Endothelial cell of umbilical vein (primary cell): Measurements from ENCODE around the gene CNTLN. TPM values are rescaled to one million over a fixed set of nuclear protein-coding genes. Genes with fewer than 3 reads are reported as not detected.

Experiments
- BruUV-seq: library from RNA; stranded (reverse); fragments of 400-500 nt; replicated peaks from 2 replicates; lab custom pipeline; 2021; lab: Mats Ljungman, UMichigan
- CTCF ChIA-PET: fragments of 300-600, 350-600 bp; sonication (Branson Sonifier 250); formaldehyde crosslinking; loops from one replicate; lab custom pipeline; 2021; ENCODE audit warnings: antibody characterized with exemption, inconsistent platforms; lab: Charles Lee
- POLR2A ChIA-PET: fragments of 300-600, 350-600 bp; sonication (Branson Sonifier 250); formaldehyde crosslinking; loops from one replicate; lab custom pipeline; 2021; ENCODE audit warnings: antibody characterized with exemption, inconsistent platforms; lab: Charles Lee
- DNase-seq: peaks from one replicate; pipeline ENCODE4 v3.0.0-alpha.2; 2011; ENCODE audit warnings: low read depth, low spot score
- FAIRE-seq: peaks from 2 replicates; lab custom pipeline; 2011; peaks lifted over from hg19 to GRCh38; lab: Jason Lieb, UNC
- H2AFZ ChIP-seq: 2 replicates; pipeline ENCODE4 v1.6.0; 2012; ENCODE audit warnings: low read depth, low read length, control low read depth, inconsistent platforms
- H3K27ac ChIP-seq: 2 replicates; pipeline ENCODE4 v1.5.1; 2011; ENCODE audit warnings: low read depth, mild to moderate bottlenecking, control low read depth, low read length, moderate library complexity; ENCODE audit not compliant: insufficient read depth
- H3K27me3 ChIP-seq, 2 experiments: 2 replicates each; pipeline versions ENCODE4 v1.6.0 to v1.6.1; 2011; ENCODE audit warnings: low read length in 2 of 2, mixed read lengths in 1 of 2; ENCODE audit not compliant: control insufficient read depth in 2 of 2, insufficient read depth in 2 of 2
- H3K36me3 ChIP-seq, 2 experiments: 2 replicates in 1 of 2; 3 replicates in 1 of 2; pipeline ENCODE4 v1.5.1; 2011; ENCODE audit warnings: low read length in 2 of 2, mild to moderate bottlenecking in 1 of 2, moderate library complexity in 1 of 2; ENCODE audit not compliant: control insufficient read depth in 2 of 2, insufficient read depth in 2 of 2; ENCODE audit errors: extremely low read depth in 1 of 2
- H3K4me1 ChIP-seq: 3 replicates; pipeline ENCODE4 v1.5.1; 2011; ENCODE audit warnings: mild to moderate bottlenecking, low read length; ENCODE audit not compliant: control insufficient read depth, insufficient read depth; ENCODE audit errors: extremely low read depth
- H3K4me2 ChIP-seq: 2 replicates; pipeline ENCODE4 v1.6.1; 2011; ENCODE audit warnings: low read length, control low read depth, mixed read lengths; ENCODE audit not compliant: insufficient read depth
- H3K4me3 ChIP-seq, 3 experiments: fragments of 200-600 bp in 1 of 3; sonication (generic), shearing (Covaris generic) in 1 of 3; replicated peaks in 1 of 3; 2 replicates each; pipeline ENCODE4 v1.5.1; 2011 to 2016; ENCODE audit warnings: control low read depth in 3 of 3, low read length in 3 of 3, mild to moderate bottlenecking in 2 of 3, inconsistent platforms in 1 of 3, low read depth in 1 of 3, moderate library complexity in 1 of 3; ENCODE audit not compliant: insufficient read depth in 1 of 3
- H3K79me2 ChIP-seq: 2 replicates; pipeline ENCODE4 v1.6.0; 2012; ENCODE audit warnings: low read length, inconsistent platforms; ENCODE audit not compliant: control insufficient read depth, insufficient read depth
- H3K9ac ChIP-seq: replicated peaks from 2 replicates; pipeline ENCODE3; 2011; ENCODE audit warnings: low read length, control low read depth; ENCODE audit not compliant: insufficient read depth; ENCODE audit errors: extremely low read depth
- H3K9me1 ChIP-seq: replicated peaks from 3 replicates; pipeline ENCODE4 v1.6.0; 2011; ENCODE audit warnings: mild to moderate bottlenecking, low read length; ENCODE audit not compliant: control insufficient read depth, insufficient read depth; ENCODE audit errors: extremely low read depth
- H3K9me3 ChIP-seq: replicated peaks from 2 replicates; pipeline ENCODE4 v1.5.1; 2012; ENCODE audit warnings: low read length, inconsistent platforms; ENCODE audit not compliant: control insufficient read depth, insufficient read depth
- H4K20me1 ChIP-seq: replicated peaks from 2 replicates; pipeline ENCODE3; 2011; ENCODE audit warnings: mild to moderate bottlenecking, low read length; ENCODE audit not compliant: control insufficient read depth, insufficient read depth; ENCODE audit errors: extremely low read depth
- CTCF ChIP-seq, 2 donors: IDR thresholded peaks; 1 replicate in 1 of 2; 2 replicates in 1 of 2; pipeline ENCODE4 v1.5.1; 2011; ENCODE audit warnings: low read length in 2 of 2, mild to moderate bottlenecking in 2 of 2, moderate library complexity in 2 of 2, control low read depth in 1 of 2, inconsistent platforms in 1 of 2, low read depth in 1 of 2; ENCODE audit not compliant: insufficient read depth in 1 of 2; ENCODE audit errors: extremely low read depth in 1 of 2
- EZH2 ChIP-seq: IDR thresholded peaks from 2 replicates; pipeline ENCODE4 v1.6.1; 2012; ENCODE audit warnings: borderline replicate concordance, low read depth, mild to moderate bottlenecking, moderate library complexity, low read length, inconsistent platforms; ENCODE audit not compliant: severe bottlenecking
- FOS ChIP-seq: IDR thresholded peaks from 2 replicates; pipeline ENCODE4 v1.6.1; 2011; ENCODE audit warnings: mild to moderate bottlenecking, low read length, moderate library complexity, borderline replicate concordance; ENCODE audit not compliant: insufficient read depth
- GATA2 ChIP-seq: IDR thresholded peaks from 2 replicates; pipeline ENCODE4 v1.7.0; 2011; ENCODE audit warnings: low read depth, mild to moderate bottlenecking, moderate library complexity, mixed read lengths, low read length; ENCODE audit not compliant: insufficient read length, insufficient read depth
- JUN ChIP-seq: IDR thresholded peaks from 2 replicates; pipeline ENCODE4 v1.6.1; 2011; ENCODE audit warnings: borderline replicate concordance, low read depth; ENCODE audit not compliant: insufficient read length, insufficient read depth
- MAX ChIP-seq: IDR thresholded peaks from 2 replicates; pipeline ENCODE4 v1.6.1; 2011; ENCODE audit not compliant: insufficient read depth, insufficient read length
- MYC ChIP-seq: IDR thresholded peaks from one replicate; pipeline ENCODE4 v1.6.1; 2011; ENCODE audit warnings: mild to moderate bottlenecking, low read depth, low read length
- POLR2A ChIP-seq: IDR thresholded peaks from 2 replicates; pipeline ENCODE4 v1.6.1; 2012; ENCODE audit warnings: low read depth, mild to moderate bottlenecking, control low read depth, low read length
- POLR2AphosphoS5 ChIP-seq: IDR thresholded peaks from 2 replicates; pipeline ENCODE4 v1.6.1; 2012; ENCODE audit warnings: low read depth, mild to moderate bottlenecking, control low read depth, low read length, moderate library complexity; ENCODE audit not compliant: insufficient read depth
- dilution Hi-C: fragments of 300-500 bp; cut with MboI; formaldehyde crosslinking; loops from one replicate; pipeline ENCODE4 v1.15.0; 2019; ENCODE audit warnings: low sequenced_read_pairs; ENCODE audit not compliant: extremely low pct_ligation_motif_present
- intact Hi-C: fragments of 100-400 bp; cut with micrococcal nuclease; formaldehyde crosslinking; loops from one replicate; pipeline ENCODE4 v1.10.0; 2022
- polyA plus RNA-seq, 4 experiments: library from polyadenylated mRNA; depleted of rRNA in 3 of 4; stranded (reverse) in 3 of 4; unstranded in 1 of 4; fragments of >200 nt; gene quantifications; 2 replicates each; pipeline versions ENCODE4 v1.2.1 to v1.2.3, GENCODE V29; 2011 to 2012; ENCODE audit warnings: missing spikeins in 1 of 4
- total RNA-seq: library from RNA; stranded (reverse); gene quantifications from 2 replicates; pipeline ENCODE4 v1.2.3, GENCODE V29; 2021

Gene CNTLN
- total and polyA plus RNA-seq, 2 donors (not counting 3 experiments of a cell fraction or from before 2014, with no cell fraction given), result 3.5 to 15.8 TPM

GRCh38 chr9:17117372-17117771 is 17.5 kb upstream of the CNTLN start:
- Histone ChIP-seq H2AFZ (no peak overlapping the region), H3K27ac (no peak overlapping the region), H4K20me1 (no peaks in the 10 kb centered on the region), H3K9me3 (no peaks in the 10 kb centered on the region), H3K4me3 (no peak overlapping the region), H3K4me2 (no peak overlapping the region), H3K4me1 (no peaks in the 10 kb centered on the region), H3K79me2 (no peaks in the 10 kb centered on the region), H3K36me3 (no peaks in the 10 kb centered on the region), H3K9ac (no peak overlapping the region), H3K27me3 (no peaks in the 10 kb centered on the region), H3K9me1 (no peaks in the 10 kb centered on the region)
- dilution Hi-C loops (no loop called here), intact Hi-C loops (no loop called here)
- FAIRE-seq (no peak), DNase-seq (no peak)
- POLR2A ChIA-PET, result no interaction called here
- no TSS peak for BruUV-seq
- TF ChIP-seq EZH2, result no peak
- no peak for TF ChIP-seq MYC
- no peak for TF ChIP-seq FOS
- no peak for TF ChIP-seq GATA2
- CTCF ChIA-PET, result interaction anchor here (0.6 to 4.7 kb wide), 28 partner anchors 10 to 983 kb away, joined by 3 to 117 read pairs (median 4); no protein-coding TSS in a partner anchor

GRCh38 chr9:17120203-17120602 is 14.6 kb upstream of the CNTLN start:
- no peak overlapping the region for H3K9ac ChIP-seq
- no peaks in the 10 kb centered on the region for H3K4me1 ChIP-seq
- DNase-seq (no peak), FAIRE-seq (no peak)
- H3K9me1 ChIP-seq, result no peaks in the 10 kb centered on the region
- intact Hi-C loops, result no loop called here
- H3K9me3 ChIP-seq, result no peaks in the 10 kb centered on the region
- no TSS peak for BruUV-seq
- no peaks in the 10 kb centered on the region for H3K36me3 ChIP-seq
- H3K27me3 ChIP-seq, result no peaks in the 10 kb centered on the region
- H2AFZ ChIP-seq, result no peak overlapping the region
- dilution Hi-C loops, result no loop called here
- no peak overlapping the region for H3K4me3 ChIP-seq
- TF ChIP-seq MAX, result no peak
- no peak for TF ChIP-seq GATA2
- TF ChIP-seq EZH2, result no peak
- TF ChIP-seq POLR2AphosphoS5, result no peak
- no peak for TF ChIP-seq POLR2A
- TF ChIP-seq FOS, result no peak
- TF ChIP-seq MYC, result no peak
- TF ChIP-seq JUN, result no peak
- no peak for TF ChIP-seq CTCF (IDR thresholded peaks at IDR 0.05; ENCODE audit: extremely low read depth in 1 of 2, insufficient read depth in 1 of 2, low read depth in 1 of 2, low read length in 2 of 2)
- POLR2A ChIA-PET, result no interaction called here
- no peaks in the 10 kb centered on the region for H4K20me1 ChIP-seq
- H3K79me2 ChIP-seq, result no peaks in the 10 kb centered on the region
- H3K27ac ChIP-seq, result no peak overlapping the region
- CTCF ChIA-PET, result interaction anchor here (0.8 kb wide), 1 partner anchor 67 kb away, joined by 3 read pairs; no protein-coding TSS in a partner anchor
- H3K4me2 ChIP-seq, result no peak overlapping the region
